Measurements from ENCODE around the gene SERPINA5.

Gene SERPINA5

GRCh38 chr14:94620597-94620996 lies 39.4 kb downstream of the SERPINA5 start (continued):
- TF ChIP-seq ZBTB49 (tag by site-specific recombination; IDR thresholded peaks at IDR 0.05; ENCODE audit: low read depth) (no peak), ZNF121 (tag by site-specific recombination; IDR thresholded peaks at IDR 0.05) (no peak), ZNF24 (tag by site-specific recombination; IDR thresholded peaks at IDR 0.05) (no peak), REST (tag by site-specific recombination; IDR thresholded peaks at IDR 0.05) (no peak)

GRCh38 chr14:94621358-94622134 lies 40.3 kb downstream of the SERPINA5 start:
- Histone ChIP-seq H3K4me1 (ENCODE audit: control insufficient read depth, insufficient read depth, low read length) (no peaks in the 10 kb centered on the region), H3K4me3 (ENCODE audit: low read depth, low read length) (no peak overlapping the region), H3K27ac (ENCODE audit: extremely low read depth, low read depth, low read length) (no peak overlapping the region), H3K36me3 (ENCODE audit: control insufficient read depth in 2 of 2, insufficient read depth in 1 of 2, low read length in 2 of 2) (no peaks in the 10 kb centered on the region), H3K9me3 (ENCODE audit: control insufficient read depth, insufficient read depth, low read depth, low read length) (no peaks in the 10 kb centered on the region)
- POLR2A ChIA-PET: no interaction called here
- no peak for TF ChIP-seq ZFP37 (tag by site-specific recombination; IDR thresholded peaks at IDR 0.05)
- TF ChIP-seq ZNF639 (tag by site-specific recombination; IDR thresholded peaks at IDR 0.05): no peak
- TF ChIP-seq ZNF335 (tag by site-specific recombination; conservative IDR thresholded peaks at IDR 0.05): no peak
- TF ChIP-seq ZNF645 (tag by site-specific recombination; IDR thresholded peaks at IDR 0.05): no peak
- TF ChIP-seq ZSCAN30 (tag by site-specific recombination; IDR thresholded peaks at IDR 0.05): no peak
- TF ChIP-seq KLF9 (tag by site-specific recombination; IDR thresholded peaks at IDR 0.05; ENCODE audit: low read depth): no peak
- TF ChIP-seq SCRT1 (tag by site-specific recombination; IDR thresholded peaks at IDR 0.05; ENCODE audit: borderline replicate concordance): no peak
- no peak for TF ChIP-seq ZNF514 (tag by site-specific recombination; IDR thresholded peaks at IDR 0.05)
- no peak for TF ChIP-seq ZSCAN23 (tag by site-specific recombination; IDR thresholded peaks at IDR 0.05)
- TF ChIP-seq ZNF433 (tag by site-specific recombination; IDR thresholded peaks at IDR 0.05; ENCODE audit: low read depth): no peak
- CTCF ChIA-PET: no interaction called here

Data from HEK293 (cell line).